Kidney (tissue), 14 donors: Measurements from ENCODE around the gene ZNF71. TPM values are rescaled to one million over a fixed set of nuclear protein-coding genes. Genes with fewer than 3 reads are reported as not detected.
"Not testable (repeated sequence)": the region's sequence is repeated elsewhere in the genome, so short reads cannot be mapped to it uniquely, and the experiment has no call there.

ENCODE experiments used
- DNase-seq, 5 donors: peaks; one replicate each; pipeline ENCODE4 v3.0.0-alpha.2; 2013 to 2020
- FAIRE-seq: peaks from 2 replicates; lab custom pipeline; 2012; peaks lifted over from hg19 to GRCh38; lab: Jason Lieb, UNC
- H3K27ac ChIP-seq, 2 donors: one replicate each; pipeline ENCODE4 v1.7.0; 2013; ENCODE audit warnings: low read depth in 2 of 2, low read length in 2 of 2, inconsistent platforms in 1 of 2
- H3K27me3 ChIP-seq: one replicate; pipeline ENCODE4 v1.7.1; 2013; ENCODE audit warnings: low read length, inconsistent platforms; ENCODE audit not compliant: control insufficient read depth, insufficient read depth
- H3K36me3 ChIP-seq, 3 donors: one replicate each; pipeline versions ENCODE4 v1.7.0 to v1.7.1; 2013; ENCODE audit warnings: low read length in 3 of 3, control low read depth in 1 of 3, inconsistent platforms in 1 of 3; ENCODE audit not compliant: insufficient read depth in 3 of 3, control insufficient read depth in 2 of 3
- H3K4me1 ChIP-seq, 3 donors: one replicate each; pipeline versions ENCODE4 v1.7.0 to v1.7.1; 2013; ENCODE audit warnings: low read length in 3 of 3, inconsistent platforms in 1 of 3, low read depth in 1 of 3; ENCODE audit not compliant: control insufficient read depth in 2 of 3, insufficient read depth in 2 of 3
- H3K4me3 ChIP-seq, 3 donors: one replicate each; pipeline versions ENCODE4 v1.7.0 to v1.8.1; 2013; ENCODE audit warnings: low read length in 3 of 3, control low read depth in 1 of 3, inconsistent platforms in 1 of 3
- H3K9ac ChIP-seq, 3 donors: one replicate each; pipeline versions ENCODE4 v1.7.0 to v1.7.1; 2013; ENCODE audit warnings: low read length in 3 of 3, control low read depth in 1 of 3, inconsistent platforms in 1 of 3
- H3K9me3 ChIP-seq, 3 donors: one replicate each; pipeline versions ENCODE4 v1.7.0 to v1.7.1; 2013; ENCODE audit warnings: low read length in 3 of 3, control low read depth in 1 of 3, inconsistent platforms in 1 of 3; ENCODE audit not compliant: control insufficient read depth in 2 of 3, insufficient read depth in 1 of 3
- intact Hi-C: fragments of 100-400 bp; cut with DNase I; formaldehyde crosslinking; loops from one replicate; pipeline ENCODE4 v1.11.1; 2022
- polyA plus RNA-seq: library from polyadenylated mRNA; stranded (reverse); fragments of 350-450 nt; fragmentation: Illumina TruSeq; extraction: RNeasy Lipid Tissue Mini Kit (QIAGEN cat#74804); gene quantifications from one replicate; pipeline ENCODE4 v1.2.3, GENCODE V29; 2014; ENCODE audit warnings: low read depth, low replicate concordance; ENCODE audit not compliant: insufficient read depth
- total RNA-seq: library from RNA; stranded (reverse); fragmentation: NEBNext Ultra II Directional; extraction: Animal tissue kit (Norgen Biotek cat#: 25700); gene quantifications from one replicate; pipeline ENCODE4 v1.2.1, GENCODE V29; 2021
- TF ChIP-seq, protein P1 (sequence below): IDR thresholded peaks from 3 replicates; pipeline ENCODE4 v1.5.1; 2012; ENCODE audit warnings: mild to moderate bottlenecking, moderate library complexity, borderline replicate concordance; ENCODE audit not compliant: insufficient read depth; ENCODE audit errors: extremely low read depth
- donor health status: control.
- donor health status: control.
- donor health status: control.
- donor health status: control.
- donor health status: control.
- donor health status: DM: yes; HTN: yes; CAD: no.
- donor health status: Normal renal cell carcinoma (clear cell type).

The ZNF71 gene
- total and polyA plus RNA-seq, 2 donors from 2014 or later, result 3.5 to 7.6 TPM

DNA sequence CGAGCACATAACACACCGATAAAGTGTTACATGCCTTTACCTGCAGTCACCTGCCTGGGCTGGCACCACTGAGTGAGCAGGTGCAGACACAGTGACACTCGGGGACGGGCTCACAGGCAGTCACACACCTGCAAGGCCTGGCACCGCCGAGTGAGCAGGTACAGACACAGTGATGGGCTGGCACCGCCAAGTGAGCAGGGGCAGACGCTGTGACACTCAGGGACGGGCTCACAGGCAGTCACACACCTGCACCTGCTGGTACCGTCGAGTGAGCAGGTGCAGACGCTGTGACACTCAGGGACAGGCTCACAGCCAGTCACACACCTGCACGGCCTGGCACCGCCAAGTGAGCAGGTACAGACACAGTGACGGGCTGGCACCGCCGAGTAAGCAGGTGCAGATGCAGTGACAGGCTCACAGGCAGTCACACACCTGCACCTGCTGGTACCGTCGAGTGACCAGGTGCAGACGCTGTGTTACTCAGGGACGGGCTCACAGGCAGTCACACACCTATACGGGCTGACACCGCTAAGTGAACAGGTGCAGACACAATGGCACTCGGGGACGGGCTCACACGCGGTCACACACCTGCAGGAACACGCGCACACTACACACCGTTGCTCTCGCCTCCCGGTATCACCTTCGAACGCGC, 76.0 kb downstream of the ZNF71 start:
- H3K9me3 ChIP-seq, result no peaks in the 10 kb centered on the region
- TF ChIP-seq, protein P1, sequence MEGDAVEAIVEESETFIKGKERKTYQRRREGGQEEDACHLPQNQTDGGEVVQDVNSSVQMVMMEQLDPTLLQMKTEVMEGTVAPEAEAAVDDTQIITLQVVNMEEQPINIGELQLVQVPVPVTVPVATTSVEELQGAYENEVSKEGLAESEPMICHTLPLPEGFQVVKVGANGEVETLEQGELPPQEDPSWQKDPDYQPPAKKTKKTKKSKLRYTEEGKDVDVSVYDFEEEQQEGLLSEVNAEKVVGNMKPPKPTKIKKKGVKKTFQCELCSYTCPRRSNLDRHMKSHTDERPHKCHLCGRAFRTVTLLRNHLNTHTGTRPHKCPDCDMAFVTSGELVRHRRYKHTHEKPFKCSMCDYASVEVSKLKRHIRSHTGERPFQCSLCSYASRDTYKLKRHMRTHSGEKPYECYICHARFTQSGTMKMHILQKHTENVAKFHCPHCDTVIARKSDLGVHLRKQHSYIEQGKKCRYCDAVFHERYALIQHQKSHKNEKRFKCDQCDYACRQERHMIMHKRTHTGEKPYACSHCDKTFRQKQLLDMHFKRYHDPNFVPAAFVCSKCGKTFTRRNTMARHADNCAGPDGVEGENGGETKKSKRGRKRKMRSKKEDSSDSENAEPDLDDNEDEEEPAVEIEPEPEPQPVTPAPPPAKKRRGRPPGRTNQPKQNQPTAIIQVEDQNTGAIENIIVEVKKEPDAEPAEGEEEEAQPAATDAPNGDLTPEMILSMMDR, result no peak
- FAIRE-seq (no peak), DNase-seq (peak in 2 of 5 donors; percentile 58 to 77)
- H3K27me3 ChIP-seq, result no peaks in the 10 kb centered on the region
- H3K9ac ChIP-seq, result peak overlapping the region; percentile 75 to 92 (median 86)
- peaks cover 0 to 14% (median 0%) of the 10 kb centered on the region in 3 donors for H3K4me1 ChIP-seq
- peak overlapping the region; percentile 85 to 97 (median 94) for H3K4me3 ChIP-seq
- H3K36me3 ChIP-seq, result no peaks in the 10 kb centered on the region
- H3K27ac ChIP-seq, result no peak overlapping the region
- intact Hi-C loops, result loop anchor here (10.0 kb wide), 1 partner anchor 296 kb away; no protein-coding TSS in a partner anchor

- peak; percentile 92 to 97 (median 94) for DNase-seq
- no peak within 1 kb of the TSS for H3K27ac ChIP-seq
Observed at GRCh38 chr19:56671613-56671994, 76.5 kb downstream of the ZNF71 start, which contains the start of gene ZNF835. ZNF835 (minus strand) TSS chr19:56671757; CDS start chr19:56665198, 6,559 bp downstream.

DNA sequence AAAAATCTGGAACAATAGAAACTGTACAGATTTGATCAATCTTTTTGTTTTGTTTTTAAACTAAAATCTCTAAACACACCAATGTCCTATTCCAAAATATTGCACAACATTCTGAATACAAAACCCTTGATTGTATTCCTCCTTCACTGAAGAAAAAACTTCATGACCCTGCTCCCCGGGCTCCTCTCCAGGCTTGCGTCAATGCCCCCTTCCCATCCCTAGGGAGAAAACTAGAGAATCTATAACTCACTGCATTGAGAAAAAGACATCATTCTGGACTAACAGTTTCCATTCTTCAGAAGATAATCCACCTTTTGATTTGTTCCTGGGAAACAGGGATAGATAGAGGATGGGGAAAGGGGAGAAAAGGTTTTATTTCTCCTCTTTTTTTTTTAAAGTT, 77.5 kb downstream of the ZNF71 start:
- H3K36me3 ChIP-seq, H3K9ac ChIP-seq, H3K4me3 ChIP-seq, FAIRE-seq, DNase-seq, H3K27ac ChIP-seq, H3K9me3 ChIP-seq, H3K27me3 ChIP-seq: not testable (repeated sequence)
- H3K4me1 ChIP-seq, result peaks cover 0 to 14% (median 0%) of the 10 kb centered on the region in 3 donors
- intact Hi-C loops, result loop anchor here (10.0 kb wide), 1 partner anchor 298 kb away; no protein-coding TSS in a partner anchor

More at GRCh38 chr19:56671613-56671994, 76.5 kb downstream of the ZNF71 start, which contains the start of gene ZNF835:
- TF ChIP-seq, protein P1, result peak; percentile 15
- Histone ChIP-seq H3K27me3 (no peaks in the 10 kb centered on the region), H3K9ac (peak within 1 kb of the TSS; percentile 75 to 92 (median 86)), H3K4me3 (peak within 1 kb of the TSS; percentile 85 to 97 (median 94)), H3K9me3 (no peaks in the 10 kb centered on the region), H3K4me1 (peaks cover 0 to 14% (median 0%) of the 10 kb centered on the region in 3 donors), H3K36me3 (no peaks in the 10 kb centered on the region)
- intact Hi-C loops, result loop anchor here (10.0 kb wide), 1 partner anchor 297 kb away; no protein-coding TSS in a partner anchor
- no peak for FAIRE-seq

Other genes with a start within 250 kb of the ZNF71 start
- gene ZNF582, start 201.8 kb upstream of the ZNF71 start, total RNA-seq, result 5.0 TPM
- 3.8 TPM for gene ZNF582, start 201.8 kb upstream of the ZNF71 start, polyA plus RNA-seq
- 7.2 TPM for gene ZNF583, start 191.0 kb upstream of the ZNF71 start, total RNA-seq
- gene ZNF583, start 191.0 kb upstream of the ZNF71 start, polyA plus RNA-seq, result 2.5 TPM
- gene ZNF667, start 118.0 kb upstream of the ZNF71 start, total RNA-seq, result 8.5 TPM
- 2.9 TPM for gene ZNF667, start 118.0 kb upstream of the ZNF71 start, polyA plus RNA-seq
- gene ZNF471, start 87.4 kb upstream of the ZNF71 start, total RNA-seq, result 9.3 TPM
- gene ZNF471, start 87.4 kb upstream of the ZNF71 start, polyA plus RNA-seq, result 2.6 TPM
- gene ZFP28, start 56.4 kb upstream of the ZNF71 start, total RNA-seq, result 11.6 TPM
- gene ZFP28, start 56.4 kb upstream of the ZNF71 start, polyA plus RNA-seq, result 3.4 TPM
- gene ZNF470, start 27.8 kb upstream of the ZNF71 start, total RNA-seq, result 6.6 TPM
- 5.1 TPM for gene ZNF470, start 27.8 kb upstream of the ZNF71 start, polyA plus RNA-seq
- gene SMIM17, start 47.9 kb downstream of the ZNF71 start, total RNA-seq, result 0.47 TPM
- gene SMIM17, start 47.9 kb downstream of the ZNF71 start, polyA plus RNA-seq, result not detected
- 5.3 TPM for gene ZNF835, start 76.5 kb downstream of the ZNF71 start, total RNA-seq
- gene ZNF835, start 76.5 kb downstream of the ZNF71 start, polyA plus RNA-seq, result 1.7 TPM
- 8.7 TPM for gene PEG3, start 245.4 kb downstream of the ZNF71 start, total RNA-seq
- gene PEG3, start 245.4 kb downstream of the ZNF71 start, polyA plus RNA-seq, result 2.0 TPM
- 0.47 TPM for gene ZIM2, start 245.4 kb downstream of the ZNF71 start, total RNA-seq
- not detected for gene ZIM2, start 245.4 kb downstream of the ZNF71 start, polyA plus RNA-seq